Lung (tissue), 12 donors: ENCODE data around the gene IL7R. TPM values are rescaled to one million over a fixed set of nuclear protein-coding genes. Genes with fewer than 3 reads are reported as not detected.

Source experiments
- ATAC-seq: fragments of 200-7000 bp; cut with Tn5 transposase; one replicate; pipeline ENCODE4 v1.9.1; 2020; ENCODE audit warnings: moderate number of reproducible peaks; ENCODE audit not compliant: insufficient read depth, low FRiP score
- DNase-seq, 3 donors: peaks; one replicate each; pipeline ENCODE4 v3.0.0-alpha.2; 2013 to 2017
- H3K27ac ChIP-seq, 2 donors: one replicate each; pipeline ENCODE4 v1.5.1; 2013; ENCODE audit warnings: mild to moderate bottlenecking in 2 of 2, moderate library complexity in 2 of 2, control low read depth in 1 of 2, inconsistent platforms in 1 of 2, low read depth in 1 of 2, low read length in 1 of 2
- H3K27me3 ChIP-seq, 3 donors: one replicate each; pipeline ENCODE4 v1.5.1; 2013; ENCODE audit warnings: low read length in 2 of 3; ENCODE audit not compliant: control insufficient read depth in 3 of 3, insufficient read depth in 3 of 3
- H3K36me3 ChIP-seq, 4 donors: one replicate each; pipeline ENCODE4 v1.5.1; 2013; ENCODE audit warnings: low read length in 4 of 4, mild to moderate bottlenecking in 1 of 4, moderate library complexity in 1 of 4; ENCODE audit not compliant: control insufficient read depth in 4 of 4, insufficient read depth in 4 of 4
- H3K4me1 ChIP-seq, 5 donors: one replicate each; pipeline ENCODE4 v1.5.1; 2013; ENCODE audit warnings: low read length in 5 of 5, mild to moderate bottlenecking in 2 of 5, moderate library complexity in 1 of 5; ENCODE audit not compliant: control insufficient read depth in 5 of 5, insufficient read depth in 5 of 5
- H3K4me3 ChIP-seq: one replicate; pipeline ENCODE4 v1.5.1; 2013; ENCODE audit warnings: mild to moderate bottlenecking, control low read depth, moderate library complexity
- H3K9ac ChIP-seq, 2 donors: one replicate each; pipeline ENCODE4 v1.5.1; 2013; ENCODE audit warnings: low read length in 2 of 2, control low read depth in 1 of 2; ENCODE audit not compliant: insufficient read depth in 1 of 2
- H3K9me3 ChIP-seq, 4 donors: one replicate each; pipeline ENCODE4 v1.5.1; 2013; ENCODE audit warnings: low read length in 3 of 4, mild to moderate bottlenecking in 1 of 4, moderate library complexity in 1 of 4; ENCODE audit not compliant: control insufficient read depth in 4 of 4, insufficient read depth in 3 of 4
- WGBS, 2 donors: extraction: QIAGEN DNeasy Blood & Tissue Kit; methylation state at CpG; one replicate each; pipeline ENCODE4 v1.1.7; 2013; 5-methylcytosine and 5-hydroxymethylcytosine counted together
- polyA plus RNA-seq, 2 donors: library from polyadenylated mRNA; stranded (reverse); fragments of 200-250 nt; gene quantifications; one replicate each; pipeline ENCODE4 v1.2.1, GENCODE V29; 2013
- total RNA-seq, 2 donors: library from RNA; depleted of rRNA in 1 of 2; stranded (reverse); fragments of >200 nt in 1 of 2; gene quantifications; one replicate each; pipeline ENCODE4 v1.2.1, GENCODE V29; 2014 to 2021
- TF ChIP-seq, protein P1 (sequence below): IDR thresholded peaks from 2 replicates; pipeline ENCODE4 v1.5.1; 2012; ENCODE audit warnings: mild to moderate bottlenecking; ENCODE audit errors: control extremely low read depth, extremely low read depth
- donor health status: control.
- donor health status: control.
- donor health status: Bipolar disorder and iron deficiency.
- donor health status: healthy.
- donor health status: DM: yes; HTN: yes; CAD: no.

The IL7R gene
- total and polyA plus RNA-seq, 4 donors: 10.9 to 120 (median 67.7) TPM

DNA sequence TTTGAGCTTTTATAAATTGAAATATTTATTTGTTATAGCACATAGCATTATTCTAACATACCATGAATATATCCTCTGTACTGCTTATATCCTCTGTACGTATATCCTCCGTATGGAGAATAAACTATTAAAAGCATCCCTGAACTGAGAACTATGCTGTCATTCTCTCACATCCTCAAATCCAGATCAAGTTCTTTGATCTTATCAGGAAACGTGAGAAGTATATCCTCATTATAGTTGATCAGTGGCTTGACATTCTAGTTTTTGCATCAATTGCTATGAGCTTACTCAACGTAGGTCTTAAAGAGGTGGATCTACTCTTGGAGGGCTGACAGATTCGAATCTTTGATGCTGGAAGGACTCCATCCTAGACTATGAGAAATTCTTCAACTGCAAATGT lies 37.4 kb downstream of the IL7R start:
- Histone ChIP-seq H3K9ac (no peak overlapping the region), H3K9me3 (no peaks in the 10 kb centered on the region), H3K4me3 (no peak overlapping the region), H3K36me3 (no peaks in the 10 kb centered on the region), H3K27ac (no peak overlapping the region), H3K27me3 (no peaks in the 10 kb centered on the region), H3K4me1 (no peaks in the 10 kb centered on the region)
- no peak for DNase-seq
- WGBS, 2 donors: 90 to 92% methylated on average over 5 of the region's 5 CpGs
- no peak for ATAC-seq
- TF ChIP-seq, protein P1, sequence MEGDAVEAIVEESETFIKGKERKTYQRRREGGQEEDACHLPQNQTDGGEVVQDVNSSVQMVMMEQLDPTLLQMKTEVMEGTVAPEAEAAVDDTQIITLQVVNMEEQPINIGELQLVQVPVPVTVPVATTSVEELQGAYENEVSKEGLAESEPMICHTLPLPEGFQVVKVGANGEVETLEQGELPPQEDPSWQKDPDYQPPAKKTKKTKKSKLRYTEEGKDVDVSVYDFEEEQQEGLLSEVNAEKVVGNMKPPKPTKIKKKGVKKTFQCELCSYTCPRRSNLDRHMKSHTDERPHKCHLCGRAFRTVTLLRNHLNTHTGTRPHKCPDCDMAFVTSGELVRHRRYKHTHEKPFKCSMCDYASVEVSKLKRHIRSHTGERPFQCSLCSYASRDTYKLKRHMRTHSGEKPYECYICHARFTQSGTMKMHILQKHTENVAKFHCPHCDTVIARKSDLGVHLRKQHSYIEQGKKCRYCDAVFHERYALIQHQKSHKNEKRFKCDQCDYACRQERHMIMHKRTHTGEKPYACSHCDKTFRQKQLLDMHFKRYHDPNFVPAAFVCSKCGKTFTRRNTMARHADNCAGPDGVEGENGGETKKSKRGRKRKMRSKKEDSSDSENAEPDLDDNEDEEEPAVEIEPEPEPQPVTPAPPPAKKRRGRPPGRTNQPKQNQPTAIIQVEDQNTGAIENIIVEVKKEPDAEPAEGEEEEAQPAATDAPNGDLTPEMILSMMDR: no peak

DNA sequence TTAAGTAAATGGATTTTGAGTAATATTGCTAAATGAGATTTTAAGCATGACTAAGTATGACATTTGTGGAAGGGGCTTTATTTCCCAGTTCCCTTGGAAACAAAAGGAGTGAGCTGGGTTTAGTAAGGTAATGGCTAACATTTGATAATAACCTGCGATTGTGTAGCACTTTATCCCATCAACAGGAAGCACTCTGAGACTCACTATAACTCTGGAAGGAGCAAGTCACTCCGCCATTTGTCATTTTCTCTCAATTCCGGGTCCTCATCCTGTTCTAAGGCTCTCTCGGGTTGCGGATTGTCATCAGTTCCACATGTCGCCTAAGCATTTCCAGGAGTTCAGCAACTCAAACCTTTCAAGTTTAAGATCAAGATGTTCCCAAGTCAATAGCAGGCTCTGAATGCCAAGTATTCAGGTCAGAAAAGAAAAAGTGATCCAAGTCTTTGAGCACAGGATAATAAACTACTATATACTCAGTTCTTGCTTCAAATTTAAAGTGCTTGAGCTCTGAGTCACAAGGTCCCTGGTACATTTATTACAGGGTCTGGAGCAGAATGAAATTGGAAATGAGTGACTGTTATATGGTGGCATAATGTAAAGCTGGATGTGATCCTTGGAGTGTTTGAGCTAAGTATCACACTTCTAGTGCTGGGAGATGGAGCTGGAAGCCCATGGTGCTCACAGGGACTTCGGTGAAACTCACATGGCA lies 42.4 kb downstream of the IL7R start:
- H3K4me1 ChIP-seq: no peaks in the 10 kb centered on the region
- no peaks in the 10 kb centered on the region for H3K27me3 ChIP-seq
- no peak for DNase-seq
- H3K36me3 ChIP-seq: no peaks in the 10 kb centered on the region
- H3K27ac ChIP-seq: no peak overlapping the region
- no peak for ATAC-seq
- TF ChIP-seq, protein P1: no peak
- 80 to 82% methylated on average over 7 of the region's 7 CpGs for WGBS, 2 donors
- H3K4me3 ChIP-seq: no peak overlapping the region
- no peak overlapping the region for H3K9ac ChIP-seq
- no peaks in the 10 kb centered on the region for H3K9me3 ChIP-seq

DNA sequence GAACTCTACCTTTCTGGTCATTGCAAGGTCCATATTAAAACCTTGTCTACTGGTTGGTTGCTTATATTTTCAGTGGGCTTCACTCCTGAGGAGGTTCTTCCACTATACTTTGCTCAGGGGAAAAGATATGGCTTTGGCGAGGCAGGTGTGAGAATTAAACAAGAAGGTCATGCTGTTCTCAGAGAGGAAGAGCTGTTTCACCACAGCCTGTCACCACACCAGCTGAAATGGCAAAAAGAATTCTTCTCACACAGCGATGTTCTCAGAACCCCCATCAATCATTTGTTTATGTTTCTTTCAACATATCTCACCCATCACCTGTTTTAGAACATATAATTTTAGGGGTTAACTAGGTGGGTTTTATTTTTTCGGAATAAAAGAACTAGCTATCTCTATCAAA lies 43.1 kb downstream of the IL7R start:
- TF ChIP-seq, protein P1: no peak
- 34 to 46% methylated on average over 3 of the region's 3 CpGs for WGBS, 2 donors
- no peak for DNase-seq
- Histone ChIP-seq H3K27ac (no peak overlapping the region), H3K9ac (no peak overlapping the region), H3K9me3 (peaks cover 0 to 2% (median 0%) of the 10 kb centered on the region in 4 donors), H3K36me3 (no peaks in the 10 kb centered on the region), H3K27me3 (no peaks in the 10 kb centered on the region), H3K4me3 (no peak overlapping the region), H3K4me1 (no peaks in the 10 kb centered on the region)
- no peak for ATAC-seq
